MCF 10A (cell line): ENCODE results near the gene PEAR1. TPM values are rescaled to one million over a fixed set of nuclear protein-coding genes. Genes with fewer than 3 reads are reported as not detected.
A peak's percentile ranks its signal among the peaks of the same experiment; 100 is the strongest.

Experiments used
- BruUV-seq: library from RNA; stranded (reverse); fragments of 400-500 nt; replicated peaks from 2 replicates; lab custom pipeline; 2021; lab: Mats Ljungman, UMichigan
- CTCF ChIA-PET: fragments of 300-600 bp; sonication (Branson Sonifier 250); formaldehyde crosslinking; extraction: SDS; loops from one replicate; lab custom pipeline; 2021; ENCODE audit warnings: antibody characterized with exemption, inconsistent platforms; lab: Yijun Ruan, JAX
- POLR2A ChIA-PET: fragments of 300-600, 350-650 bp; sonication (Branson Sonifier 250); formaldehyde crosslinking; extraction: SDS; loops from one replicate; lab custom pipeline; 2020; ENCODE audit warnings: antibody characterized with exemption, inconsistent platforms; lab: Yijun Ruan, JAX
- DNase-seq: peaks from one replicate; pipeline ENCODE4 v3.0.0-alpha.2; 2018; ENCODE audit not compliant: unreplicated experiment
- H3K27ac Mint-ChIP-seq: one replicate; pipeline ENCODE4 v1.8.0; 2022; ENCODE audit warnings: mild to moderate bottlenecking, low read depth, mixed read lengths; ENCODE audit not compliant: unreplicated experiment
- H3K27me3 Mint-ChIP-seq: one replicate; pipeline ENCODE4 v1.8.0; 2022; ENCODE audit warnings: mixed read lengths; ENCODE audit not compliant: insufficient read depth, unreplicated experiment
- H3K36me3 Mint-ChIP-seq: one replicate; pipeline ENCODE4 v1.8.0; 2022; ENCODE audit warnings: mild to moderate bottlenecking, moderate library complexity, mixed read lengths; ENCODE audit not compliant: insufficient read depth, unreplicated experiment
- H3K4me1 Mint-ChIP-seq: one replicate; pipeline ENCODE4 v1.8.0; 2022; ENCODE audit warnings: mixed read lengths; ENCODE audit not compliant: insufficient read depth, unreplicated experiment
- H3K4me3 Mint-ChIP-seq: one replicate; pipeline ENCODE4 v1.8.0; 2022; ENCODE audit warnings: mild to moderate bottlenecking, moderate library complexity, mixed read lengths; ENCODE audit not compliant: unreplicated experiment
- H3K9me3 Mint-ChIP-seq: one replicate; pipeline ENCODE4 v1.8.0; 2022; ENCODE audit warnings: mixed read lengths; ENCODE audit not compliant: unreplicated experiment
- CTCF ChIP-seq: fragments of 200-600 bp; IDR thresholded peaks from one replicate; pipeline ENCODE4 v1.8.0; 2022; ENCODE audit warnings: antibody characterized with exemption, mild to moderate bottlenecking; ENCODE audit not compliant: unreplicated experiment
- intact Hi-C: fragments of 100-400 bp; cut with micrococcal nuclease; formaldehyde crosslinking; loops from 2 replicates; pipeline ENCODE4 v1.14.1; 2022
- total RNA-seq: library from RNA; stranded (reverse); gene quantifications from 2 replicates; pipeline ENCODE4 v1.2.3, GENCODE V29; 2022

The PEAR1 gene
- total RNA-seq, 1 experiment from 2014 or later, result 6.5 TPM

GRCh38 chr1:156958247-156958714, 64.8 kb downstream of the PEAR1 start:
- BruUV-seq, result no TSS peak
- ChIA-PET POLR2A (no interaction called here), CTCF (interaction anchor here (0.7 to 3.5 kb wide), 5 partner anchors 10 to 162 kb away, joined by 3 to 15 read pairs (median 6); partner anchors contain the start of gene PEAR1)
- H3K27me3 Mint-ChIP-seq, result no peaks in the 10 kb centered on the region
- H3K27ac Mint-ChIP-seq, result no peak overlapping the region
- no peak overlapping the region for H3K4me3 Mint-ChIP-seq
- H3K36me3 Mint-ChIP-seq, result peaks cover 82% of the 10 kb centered on the region
- no peaks in the 10 kb centered on the region for H3K9me3 Mint-ChIP-seq
- H3K4me1 Mint-ChIP-seq, result peaks cover 4% of the 10 kb centered on the region
- intact Hi-C loops, result no loop called here
- no peak for TF ChIP-seq CTCF
- no peak for DNase-seq

DNA sequence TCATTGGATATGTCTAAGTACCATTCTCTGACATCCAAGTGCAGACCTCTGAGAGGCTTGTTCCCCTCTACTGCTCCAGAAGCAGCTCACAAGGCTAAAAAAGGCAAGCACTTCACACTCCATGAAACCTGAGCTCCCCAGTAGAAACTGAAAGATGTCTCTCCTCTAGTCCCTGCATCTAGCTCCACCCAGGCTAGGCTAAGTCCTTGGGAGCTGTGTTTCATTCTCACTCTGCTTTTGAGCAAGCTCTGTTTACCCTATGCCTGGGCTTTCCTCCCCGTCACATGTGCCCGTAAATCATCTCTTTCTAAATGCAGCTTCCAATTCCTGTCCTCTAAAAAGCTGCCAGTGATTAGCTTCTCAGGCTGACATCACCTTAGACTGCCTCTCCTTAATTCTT, 65.9 kb downstream of the PEAR1 start:
- no peak overlapping the region for H3K4me3 Mint-ChIP-seq
- no peak for DNase-seq
- ChIA-PET POLR2A (no interaction called here), CTCF (interaction anchor here (0.5 to 1.6 kb wide), 6 partner anchors 20 to 163 kb away, joined by 3 to 4 read pairs (median 3); no protein-coding TSS in a partner anchor)
- no peak for TF ChIP-seq CTCF
- no peaks in the 10 kb centered on the region for H3K9me3 Mint-ChIP-seq
- H3K27ac Mint-ChIP-seq, result no peak overlapping the region
- peaks cover 11% of the 10 kb centered on the region for H3K4me1 Mint-ChIP-seq
- BruUV-seq, result no TSS peak
- peaks cover 80% of the 10 kb centered on the region for H3K36me3 Mint-ChIP-seq
- no peaks in the 10 kb centered on the region for H3K27me3 Mint-ChIP-seq
- intact Hi-C loops, result no loop called here

- ChIA-PET POLR2A (no interaction called here), CTCF (interaction anchor here (0.6 to 3.0 kb wide), 8 partner anchors 14 to 163 kb away, joined by 3 to 7 read pairs (median 3); no protein-coding TSS in a partner anchor)
- BruUV-seq, result no TSS peak
- Mint-ChIP-seq H3K27me3 (no peaks in the 10 kb centered on the region), H3K27ac (no peak overlapping the region), H3K36me3 (peaks cover 78% of the 10 kb centered on the region), H3K9me3 (no peaks in the 10 kb centered on the region), H3K4me3 (no peak overlapping the region), H3K4me1 (peaks cover 11% of the 10 kb centered on the region)
- no peak for TF ChIP-seq CTCF
- intact Hi-C loops, result loop anchor here (10.0 kb wide), 1 partner anchor 105 kb away; no protein-coding TSS in a partner anchor
- no peak for DNase-seq
Observed at GRCh38 chr1:156959925-156960324, 66.4 kb downstream of the PEAR1 start.

DNA sequence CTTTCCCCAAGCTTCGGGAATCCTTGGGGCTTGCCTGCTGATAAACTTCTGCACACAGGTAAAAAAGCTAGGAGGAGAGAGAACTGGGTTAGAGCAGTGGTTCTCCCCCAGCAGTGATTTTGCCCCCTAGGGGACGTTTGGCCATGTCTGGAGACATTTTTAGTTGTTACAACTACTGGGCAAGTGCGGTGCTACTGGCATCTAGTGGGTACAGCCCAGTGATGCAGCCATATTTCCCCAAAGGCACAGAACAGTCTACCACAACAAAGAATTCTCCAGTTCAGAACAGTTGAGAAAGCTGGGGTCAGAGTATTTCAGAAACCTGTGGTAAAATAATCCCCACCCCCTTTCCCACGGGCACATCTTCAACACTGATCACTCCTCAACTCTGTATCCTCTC, 68.2 kb downstream of the PEAR1 start:
- no peak for TF ChIP-seq CTCF
- Mint-ChIP-seq H3K4me3 (no peak overlapping the region), H3K9me3 (no peaks in the 10 kb centered on the region), H3K4me1 (peaks cover 11% of the 10 kb centered on the region), H3K36me3 (peaks cover 66% of the 10 kb centered on the region), H3K27ac (peak overlapping the region; percentile 28), H3K27me3 (no peaks in the 10 kb centered on the region)
- DNase-seq, result no peak
- CTCF ChIA-PET, result interaction anchor here (0.6 to 3.0 kb wide), 5 partner anchors 12 to 123 kb away, joined by 3 to 7 read pairs (median 4); no protein-coding TSS in a partner anchor
- BruUV-seq, result no TSS peak
- POLR2A ChIA-PET, result no interaction called here
- intact Hi-C loops, result loop anchor here (10.0 kb wide), 1 partner anchor 103 kb away; no protein-coding TSS in a partner anchor
